ENCODE results near the gene SLC17A9.

DNA sequence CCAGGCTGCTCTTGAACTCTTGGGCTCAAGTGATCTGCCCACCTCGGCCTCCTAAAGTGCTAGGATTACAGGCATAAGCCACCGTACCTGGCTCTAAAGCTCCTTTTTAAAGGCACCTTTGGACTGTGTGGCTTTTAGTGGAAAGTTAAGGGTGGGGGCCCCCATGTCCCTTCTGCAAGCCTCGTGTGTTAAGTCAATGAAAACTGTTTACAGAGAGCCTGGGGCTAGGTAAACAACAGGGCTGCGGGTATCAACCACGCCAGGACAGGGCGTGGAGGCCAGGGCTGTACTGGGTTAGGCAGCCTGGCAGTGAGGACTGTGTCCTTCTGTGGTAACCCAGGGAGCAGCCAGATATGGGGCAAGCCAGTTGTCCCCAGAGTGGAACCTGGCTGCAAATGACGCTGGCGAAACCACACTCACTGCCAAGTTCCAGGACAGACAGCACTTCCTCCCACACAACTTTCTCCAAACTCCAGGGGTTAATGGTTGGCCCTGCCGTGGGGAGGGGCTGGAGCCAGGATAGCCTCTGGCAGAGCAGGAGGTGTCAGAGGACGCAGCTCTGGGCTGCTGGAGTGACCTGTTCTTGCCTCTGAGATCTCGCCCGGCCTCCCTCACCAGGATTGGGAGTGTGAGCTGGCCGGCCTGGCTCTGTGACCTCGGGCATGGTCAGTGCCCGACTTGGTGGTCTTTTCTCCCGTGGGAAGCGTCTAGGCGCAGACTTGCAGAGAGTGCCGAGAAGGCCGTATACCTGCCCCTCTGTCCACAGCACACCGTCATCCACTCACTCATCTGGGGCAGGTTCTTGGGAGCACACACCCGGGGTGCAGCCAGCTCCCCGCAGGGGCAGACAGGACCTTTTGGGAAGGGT, 3.2 kb downstream of the SLC17A9 start:
- TF ChIP-seq JUND (IDR thresholded peaks at IDR 0.05; ENCODE audit: low read length) (no peak), CTCF (IDR thresholded peaks at IDR 0.05; ENCODE audit: control extremely low read depth in 1 of 3, insufficient read depth in 1 of 3, low read depth in 1 of 3, low read length in 3 of 3) (no peak), YY1 (IDR thresholded peaks at IDR 0.05; ENCODE audit: low read depth, low read length) (no peak), GTF2F1 (IDR thresholded peaks at IDR 0.05; ENCODE audit: borderline replicate concordance, low read depth, low read length) (no peak), TEAD4 (IDR thresholded peaks at IDR 0.05; ENCODE audit: low read depth, low read length) (no peak), GABPA (IDR thresholded peaks at IDR 0.05; ENCODE audit: borderline replicate concordance, insufficient read depth, low read length) (no peak)
- TF ChIP-seq, protein P1, sequence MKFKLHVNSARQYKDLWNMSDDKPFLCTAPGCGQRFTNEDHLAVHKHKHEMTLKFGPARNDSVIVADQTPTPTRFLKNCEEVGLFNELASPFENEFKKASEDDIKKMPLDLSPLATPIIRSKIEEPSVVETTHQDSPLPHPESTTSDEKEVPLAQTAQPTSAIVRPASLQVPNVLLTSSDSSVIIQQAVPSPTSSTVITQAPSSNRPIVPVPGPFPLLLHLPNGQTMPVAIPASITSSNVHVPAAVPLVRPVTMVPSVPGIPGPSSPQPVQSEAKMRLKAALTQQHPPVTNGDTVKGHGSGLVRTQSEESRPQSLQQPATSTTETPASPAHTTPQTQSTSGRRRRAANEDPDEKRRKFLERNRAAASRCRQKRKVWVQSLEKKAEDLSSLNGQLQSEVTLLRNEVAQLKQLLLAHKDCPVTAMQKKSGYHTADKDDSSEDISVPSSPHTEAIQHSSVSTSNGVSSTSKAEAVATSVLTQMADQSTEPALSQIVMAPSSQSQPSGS (IDR thresholded peaks at IDR 0.05; ENCODE audit: low read length), result no peak

All from H1 (cell line).